ENCODE results near the gene ZNF169.

GRCh38 chr9:94287877-94288513 lies 28.9 kb downstream of the ZNF169 start:
- no peak for TF ChIP-seq CTCF (IDR thresholded peaks at IDR 0.05; ENCODE audit: low read depth, low read length, missing input control)
- TF ChIP-seq YY1 (IDR thresholded peaks at IDR 0.05): no peak
- no peak for TF ChIP-seq ZBTB33 (IDR thresholded peaks at IDR 0.05)
- TF ChIP-seq ATF3 (IDR thresholded peaks at IDR 0.05): no peak
- no peak for TF ChIP-seq REST (IDR thresholded peaks at IDR 0.05)
- TF ChIP-seq NR2F2 (IDR thresholded peaks at IDR 0.05): no peak
- TF ChIP-seq TAF1 (conservative IDR thresholded peaks at IDR 0.05): no peak
- no peak for TF ChIP-seq HNF4G (IDR thresholded peaks at IDR 0.05)
- TF ChIP-seq MAX (IDR thresholded peaks at IDR 0.05): no peak
